OCI-M2 (cell line): ENCODE measurements around the gene ABHD18.
"Not testable (repeated sequence)": the region's sequence is repeated elsewhere in the genome, so short reads cannot be mapped to it uniquely, and the experiment has no call there.

ENCODE experiments used
- DNase-seq: peaks from one replicate; lab custom pipeline; 2025; ENCODE audit not compliant: unreplicated experiment; lab: John Stamatoyannopoulos, UW

The ABHD18 gene

GRCh38 chr4:127988638-127989037, 23.4 kb downstream of the ABHD18 start:
- no peak for DNase-seq

- DNase-seq = no peak
Observed at GRCh38 chr4:127993151-127993550, 27.9 kb downstream of the ABHD18 start.

- DNase-seq = no peak
Observed at GRCh38 chr4:127995776-127996175, 30.6 kb downstream of the ABHD18 start.

GRCh38 chr4:127996521-127996920, 31.3 kb downstream of the ABHD18 start:
- not testable (repeated sequence) for DNase-seq

- DNase-seq = no peak
Observed at GRCh38 chr4:127997534-127998388, 32.6 kb downstream of the ABHD18 start.

GRCh38 chr4:128006592-128006991, 41.4 kb downstream of the ABHD18 start:
- DNase-seq = no peak

GRCh38 chr4:128009428-128009827, 44.2 kb downstream of the ABHD18 start:
- DNase-seq = no peak

- DNase-seq = no peak
Observed at GRCh38 chr4:128025319-128025718, 60.1 kb downstream of the ABHD18 start.

- DNase-seq = no peak
Observed at GRCh38 chr4:128029907-128030306, 64.7 kb downstream of the ABHD18 start.

- DNase-seq = no peak
Observed at GRCh38 chr4:128031756-128032384, 66.7 kb downstream of the ABHD18 start.

GRCh38 chr4:128039568-128039967, 74.4 kb downstream of the ABHD18 start:
- DNase-seq = no peak

- DNase-seq = not testable (repeated sequence)
Observed at GRCh38 chr4:128047019-128047418, 81.8 kb downstream of the ABHD18 start.

- not testable (repeated sequence) for DNase-seq
Observed at GRCh38 chr4:128047514-128047913, 82.3 kb downstream of the ABHD18 start.

GRCh38 chr4:128051229-128051628, 86.0 kb downstream of the ABHD18 start:
- not testable (repeated sequence) for DNase-seq

- DNase-seq = not testable (repeated sequence)
Observed at GRCh38 chr4:128054907-128055306, 89.7 kb downstream of the ABHD18 start.

- not testable (repeated sequence) for DNase-seq
Observed at GRCh38 chr4:128055441-128056206, 90.4 kb downstream of the ABHD18 start.

- DNase-seq = no peak
Observed at GRCh38 chr4:128056396-128056795, 91.2 kb downstream of the ABHD18 start.

GRCh38 chr4:128060121-128060698, 95.0 kb downstream of the ABHD18 start:
- DNase-seq = no peak

GRCh38 chr4:128060699-128061565, 95.7 kb downstream of the ABHD18 start, which contains the start of gene LARP1B:
Gene LARP1B, plus strand, starts transcription at chr4:128061312. Its CDS starts 13,640 bp downstream, at chr4:128074952.
- peak; percentile 45 for DNase-seq
